Fibroblast of lung (primary cell): ENCODE measurements around the gene UBTD1. TPM values are rescaled to one million over a fixed set of nuclear protein-coding genes. Genes with fewer than 3 reads are reported as not detected.

Source experiments
- DNase-seq, 2 donors: peaks; one replicate each; pipeline versions ENCODE4 v3.0.0 to v3.0.0-alpha.2; 2010; ENCODE audit warnings: low read depth in 2 of 2
- H2AFZ ChIP-seq: 2 replicates; pipeline ENCODE4 v1.5.1; 2012; ENCODE audit warnings: low read length, control low read depth, inconsistent platforms
- H3K27ac ChIP-seq: 2 replicates; pipeline ENCODE4 v1.5.1; 2011; ENCODE audit warnings: low read length, control low read depth; ENCODE audit not compliant: insufficient read depth
- H3K27me3 ChIP-seq: 2 replicates; pipeline ENCODE4 v1.5.1; 2011; ENCODE audit warnings: mild to moderate bottlenecking, low read length; ENCODE audit not compliant: control insufficient read depth, insufficient read depth
- H3K36me3 ChIP-seq: 2 replicates; pipeline ENCODE4 v1.5.1; 2011; ENCODE audit warnings: low read length; ENCODE audit not compliant: control insufficient read depth, insufficient read depth
- H3K4me1 ChIP-seq: 2 replicates; pipeline ENCODE4 v1.5.1; 2011; ENCODE audit warnings: low read length; ENCODE audit not compliant: control insufficient read depth, insufficient read depth; ENCODE audit errors: extremely low read depth
- H3K4me2 ChIP-seq: 2 replicates; pipeline ENCODE4 v1.5.1; 2011; ENCODE audit warnings: low read length, control low read depth; ENCODE audit not compliant: insufficient read depth; ENCODE audit errors: extremely low read depth
- H3K4me3 ChIP-seq, 4 experiments: fragments of 200-600 bp in 1 of 4; sonication (generic) in 1 of 4; replicated peaks in 1 of 4; 2 replicates each; pipeline ENCODE4 v1.5.1; 2011 to 2016; ENCODE audit warnings: low read length in 4 of 4, low read depth in 3 of 4, mild to moderate bottlenecking in 3 of 4, control low read depth in 2 of 4, inconsistent platforms in 1 of 4, mixed read lengths in 1 of 4; ENCODE audit not compliant: insufficient read depth in 1 of 4; ENCODE audit errors: control extremely low read depth in 1 of 4
- H3K79me2 ChIP-seq: 2 replicates; pipeline ENCODE4 v1.5.1; 2012; ENCODE audit warnings: mild to moderate bottlenecking, low read length, inconsistent platforms; ENCODE audit not compliant: control insufficient read depth, insufficient read depth
- H3K9ac ChIP-seq: 2 replicates; pipeline ENCODE4 v1.5.1; 2011; ENCODE audit warnings: mild to moderate bottlenecking, low read length, control low read depth; ENCODE audit not compliant: insufficient read depth
- H3K9me3 ChIP-seq: 2 replicates; pipeline ENCODE4 v1.5.1; 2012; ENCODE audit warnings: low read depth, low read length; ENCODE audit not compliant: control insufficient read depth, insufficient read depth
- H4K20me1 ChIP-seq: 2 replicates; pipeline ENCODE4 v1.5.1; 2011; ENCODE audit warnings: low read length; ENCODE audit not compliant: control insufficient read depth, insufficient read depth; ENCODE audit errors: extremely low read depth
- EZH2 ChIP-seq: IDR thresholded peaks from 2 replicates; pipeline ENCODE4 v1.5.1; 2012; ENCODE audit warnings: low read length, control low read depth, mild to moderate bottlenecking; ENCODE audit errors: missing control alignments
- polyA plus RNA-seq, 2 donors: library from polyadenylated mRNA; depleted of rRNA in 1 of 2; stranded (reverse) in 1 of 2; unstranded in 1 of 2; fragments of >200 nt; gene quantifications; 2 replicates each; pipeline ENCODE4 v1.2.1, GENCODE V29; 2011 to 2012; ENCODE audit warnings: missing spikeins in 1 of 2
- total RNA-seq: library from RNA; depleted of rRNA; stranded (reverse); fragments of >200 nt; gene quantifications from 2 replicates; pipeline ENCODE4 v1.2.1, GENCODE V29; 2014
- TF ChIP-seq, protein P1 (sequence below), 2 donors: IDR thresholded peaks in 1 of 2; conservative IDR thresholded peaks in 1 of 2; 1 replicate in 1 of 2; 2 replicates in 1 of 2; pipeline ENCODE4 v1.5.1; 2011 to 2012; ENCODE audit warnings: low read length in 2 of 2, control low read depth in 1 of 2, inconsistent platforms in 1 of 2, low read depth in 1 of 2, mild to moderate bottlenecking in 1 of 2

UBTD1 gene
- total and polyA plus RNA-seq, 2 donors (not counting 1 experiment from before 2014, with no cell fraction given): 10.7 to 22.0 TPM

DNA sequence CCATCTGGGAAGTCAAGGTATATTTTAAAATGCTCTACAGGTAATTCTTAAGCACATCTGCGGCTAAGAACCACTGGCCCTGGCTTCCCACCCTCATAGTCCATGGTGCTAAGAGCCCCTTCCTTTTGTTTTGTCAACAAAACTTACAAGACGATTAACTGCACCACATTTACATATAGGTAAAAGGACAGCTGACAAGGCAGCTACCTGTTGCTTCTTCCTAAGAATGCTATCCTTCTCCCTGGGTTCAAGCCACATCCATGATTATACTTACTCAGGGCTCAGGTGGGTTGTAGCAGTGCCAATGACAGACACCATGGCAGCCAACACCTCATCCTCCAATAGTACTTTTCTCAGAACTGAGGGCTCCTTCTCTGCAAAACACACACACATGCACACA is 36.4 kb upstream of the UBTD1 start:
- H4K20me1 ChIP-seq: no peaks in the 10 kb centered on the region
- no peak for DNase-seq

DNA sequence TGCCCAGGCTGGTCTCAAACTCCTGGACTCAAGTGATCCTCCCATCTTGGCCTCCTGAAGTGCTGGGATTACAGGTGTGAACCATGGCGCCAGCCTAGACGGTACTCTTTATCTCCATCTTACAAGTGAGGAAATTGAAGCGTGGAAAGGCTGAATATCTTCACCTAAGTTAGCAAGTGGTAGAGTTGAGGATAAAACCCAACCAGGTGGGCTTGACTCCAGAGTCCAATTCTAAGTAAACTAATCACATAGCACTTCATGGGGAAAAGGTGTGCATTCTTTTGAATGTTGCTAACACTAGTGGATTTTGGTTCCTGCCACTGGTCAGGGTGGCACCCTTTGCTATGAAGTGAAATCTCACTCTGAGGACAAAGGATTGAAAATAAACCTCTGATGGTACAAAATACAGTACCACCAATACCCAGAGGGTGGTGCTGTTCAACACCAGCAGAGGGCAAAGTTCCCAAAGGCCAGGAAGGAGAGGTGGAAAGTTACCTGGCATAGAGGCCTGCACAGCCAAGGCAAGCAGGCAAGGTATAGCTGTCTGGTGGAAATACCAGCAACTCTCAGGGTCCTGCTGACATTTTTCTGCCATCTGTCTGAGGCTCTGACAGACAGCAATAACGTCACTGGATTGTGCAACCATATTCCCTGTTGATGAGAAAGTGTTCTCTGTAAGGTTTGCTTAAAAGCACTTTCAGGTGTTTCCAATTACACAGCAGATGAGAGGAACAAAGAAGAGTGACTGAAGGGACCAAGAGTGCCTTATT is 35.2 kb upstream of the UBTD1 start:
- Histone ChIP-seq H3K36me3 (peaks cover 33% of the 10 kb centered on the region), H3K27me3 (no peaks in the 10 kb centered on the region), H3K9ac (no peak overlapping the region), H3K4me3 (no peak overlapping the region), H3K79me2 (no peaks in the 10 kb centered on the region), H3K9me3 (no peaks in the 10 kb centered on the region), H4K20me1 (no peaks in the 10 kb centered on the region), H3K4me2 (no peak overlapping the region), H3K4me1 (peaks cover 2% of the 10 kb centered on the region), H3K27ac (peak overlapping the region; percentile 4), H2AFZ (no peak overlapping the region)
- DNase-seq: peak; percentile 27 to 59
- TF ChIP-seq, protein P1, sequence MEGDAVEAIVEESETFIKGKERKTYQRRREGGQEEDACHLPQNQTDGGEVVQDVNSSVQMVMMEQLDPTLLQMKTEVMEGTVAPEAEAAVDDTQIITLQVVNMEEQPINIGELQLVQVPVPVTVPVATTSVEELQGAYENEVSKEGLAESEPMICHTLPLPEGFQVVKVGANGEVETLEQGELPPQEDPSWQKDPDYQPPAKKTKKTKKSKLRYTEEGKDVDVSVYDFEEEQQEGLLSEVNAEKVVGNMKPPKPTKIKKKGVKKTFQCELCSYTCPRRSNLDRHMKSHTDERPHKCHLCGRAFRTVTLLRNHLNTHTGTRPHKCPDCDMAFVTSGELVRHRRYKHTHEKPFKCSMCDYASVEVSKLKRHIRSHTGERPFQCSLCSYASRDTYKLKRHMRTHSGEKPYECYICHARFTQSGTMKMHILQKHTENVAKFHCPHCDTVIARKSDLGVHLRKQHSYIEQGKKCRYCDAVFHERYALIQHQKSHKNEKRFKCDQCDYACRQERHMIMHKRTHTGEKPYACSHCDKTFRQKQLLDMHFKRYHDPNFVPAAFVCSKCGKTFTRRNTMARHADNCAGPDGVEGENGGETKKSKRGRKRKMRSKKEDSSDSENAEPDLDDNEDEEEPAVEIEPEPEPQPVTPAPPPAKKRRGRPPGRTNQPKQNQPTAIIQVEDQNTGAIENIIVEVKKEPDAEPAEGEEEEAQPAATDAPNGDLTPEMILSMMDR (conservative IDR thresholded peaks at IDR 0.05 in 1 of 2, IDR thresholded peaks at IDR 0.05 in 1 of 2; ENCODE audit: low read depth in 1 of 2, low read length in 2 of 2): peak; percentile 90 to 93
- TF ChIP-seq EZH2: no peak

More for the DNA sequence above, 36.4 kb upstream of the UBTD1 start:
- Histone ChIP-seq H3K79me2 (no peaks in the 10 kb centered on the region), H2AFZ (no peak overlapping the region), H3K4me2 (no peak overlapping the region), H3K27ac (no peak overlapping the region), H3K4me3 (no peak overlapping the region), H3K9ac (no peak overlapping the region), H3K9me3 (no peaks in the 10 kb centered on the region), H3K4me1 (peaks cover 2% of the 10 kb centered on the region), H3K27me3 (no peaks in the 10 kb centered on the region), H3K36me3 (peaks cover 39% of the 10 kb centered on the region)
- no peak for TF ChIP-seq EZH2

DNA sequence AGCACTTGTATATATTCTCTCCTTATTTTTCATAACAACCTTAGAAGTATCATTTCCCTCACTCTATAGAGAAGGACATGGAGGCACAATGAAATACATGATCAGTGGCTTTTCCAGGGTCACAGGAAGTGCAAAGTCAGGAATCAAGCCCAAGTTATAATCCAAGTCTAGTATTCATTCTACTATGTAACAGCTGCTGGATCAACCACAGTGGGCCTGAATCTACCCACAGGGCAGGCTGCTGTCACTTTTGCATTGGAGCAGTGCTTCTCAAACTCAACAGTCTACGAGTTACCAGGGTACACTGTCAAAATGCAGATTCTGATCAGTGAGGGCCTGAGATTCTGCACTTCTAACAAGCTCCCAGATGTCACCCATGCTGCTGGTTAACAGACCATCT is 34.5 kb upstream of the UBTD1 start:
- TF ChIP-seq, protein P1 (conservative IDR thresholded peaks at IDR 0.05 in 1 of 2, IDR thresholded peaks at IDR 0.05 in 1 of 2; ENCODE audit: low read depth in 1 of 2, low read length in 2 of 2): no peak
- no peak for TF ChIP-seq EZH2
- Histone ChIP-seq H4K20me1 (no peaks in the 10 kb centered on the region), H3K27ac (no peak overlapping the region), H3K9ac (no peak overlapping the region), H3K79me2 (no peaks in the 10 kb centered on the region), H3K4me3 (no peak overlapping the region), H3K36me3 (peaks cover 30% of the 10 kb centered on the region), H3K4me1 (peaks cover 2% of the 10 kb centered on the region), H3K9me3 (no peaks in the 10 kb centered on the region), H3K4me2 (no peak overlapping the region), H3K27me3 (no peaks in the 10 kb centered on the region), H2AFZ (no peak overlapping the region)
- DNase-seq: no peak
